SK-N-DZ (cell line): ENCODE data around the gene ZBTB32.

Source experiments
- DNase-seq: peaks from one replicate; pipeline ENCODE4 v3.0.0-alpha.2; 2015; ENCODE audit warnings: low spot score

The ZBTB32 gene

DNA sequence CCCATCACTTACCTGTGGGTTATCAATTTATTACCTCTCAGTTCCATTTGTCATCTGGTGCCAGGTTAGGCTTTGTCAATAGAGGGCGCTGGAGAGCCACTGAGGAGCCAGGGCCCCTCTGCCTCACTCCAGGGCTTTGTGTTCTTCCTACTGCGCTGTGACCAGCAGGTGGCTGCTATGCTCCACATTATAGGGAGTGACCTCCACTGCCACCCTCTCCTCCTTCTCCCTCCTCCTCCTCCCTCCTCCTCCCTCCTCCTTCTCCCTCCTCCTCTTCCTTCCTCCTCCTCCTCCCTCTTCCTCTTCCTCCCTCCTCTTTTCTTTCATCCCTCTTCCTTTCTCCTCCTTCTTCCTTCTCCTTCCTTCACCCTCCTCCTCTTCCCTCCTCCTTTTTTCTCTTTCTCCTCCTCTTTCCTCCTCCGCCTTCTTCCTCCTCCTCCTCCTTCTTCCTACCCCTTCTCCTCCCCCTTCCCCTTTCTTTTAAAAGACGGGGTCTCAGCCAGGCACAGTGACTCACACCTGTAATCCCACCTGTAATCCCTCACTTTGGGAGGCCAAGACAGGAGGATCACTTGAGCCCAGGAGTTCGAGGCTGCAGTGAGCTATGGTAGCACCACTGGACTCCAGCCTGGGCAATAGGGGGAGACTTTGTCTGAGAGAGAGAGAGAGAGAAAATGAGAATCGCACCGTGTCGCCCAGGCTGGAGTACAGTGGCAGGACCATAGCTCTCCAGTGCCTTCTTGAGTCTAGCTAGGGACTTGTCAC is 10.3 kb upstream of the ZBTB32 start:
- DNase-seq, result peak; percentile 85

DNA sequence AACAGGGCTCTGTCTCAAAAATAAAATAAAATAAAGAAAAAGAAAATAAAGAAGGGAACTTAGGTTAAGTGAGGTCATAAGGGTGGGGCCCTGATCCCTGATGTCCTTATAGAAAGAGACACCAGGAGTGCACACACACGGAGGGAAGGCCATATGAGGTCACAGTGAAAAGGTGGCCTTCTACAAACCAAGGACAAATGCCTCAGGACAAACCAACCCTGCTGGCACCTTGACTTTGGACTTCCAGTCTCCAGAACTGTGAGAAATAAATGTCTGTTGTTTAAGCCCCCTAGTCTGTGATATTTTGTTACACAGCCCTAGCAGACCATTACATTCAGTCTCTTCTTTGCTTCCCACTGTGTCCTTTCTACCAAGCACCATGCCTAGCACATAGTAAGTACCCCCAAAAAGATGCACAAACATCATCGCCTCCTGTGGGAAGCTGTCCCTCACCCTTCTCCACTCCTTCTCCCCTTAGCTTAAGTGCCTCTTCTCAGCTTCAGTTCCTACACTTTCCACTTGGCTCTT is 8.4 kb upstream of the ZBTB32 start:
- DNase-seq, result no peak

GRCh38 chr19:35696835-35697234 is 7.5 kb upstream of the ZBTB32 start:
- DNase-seq, result no peak

DNA sequence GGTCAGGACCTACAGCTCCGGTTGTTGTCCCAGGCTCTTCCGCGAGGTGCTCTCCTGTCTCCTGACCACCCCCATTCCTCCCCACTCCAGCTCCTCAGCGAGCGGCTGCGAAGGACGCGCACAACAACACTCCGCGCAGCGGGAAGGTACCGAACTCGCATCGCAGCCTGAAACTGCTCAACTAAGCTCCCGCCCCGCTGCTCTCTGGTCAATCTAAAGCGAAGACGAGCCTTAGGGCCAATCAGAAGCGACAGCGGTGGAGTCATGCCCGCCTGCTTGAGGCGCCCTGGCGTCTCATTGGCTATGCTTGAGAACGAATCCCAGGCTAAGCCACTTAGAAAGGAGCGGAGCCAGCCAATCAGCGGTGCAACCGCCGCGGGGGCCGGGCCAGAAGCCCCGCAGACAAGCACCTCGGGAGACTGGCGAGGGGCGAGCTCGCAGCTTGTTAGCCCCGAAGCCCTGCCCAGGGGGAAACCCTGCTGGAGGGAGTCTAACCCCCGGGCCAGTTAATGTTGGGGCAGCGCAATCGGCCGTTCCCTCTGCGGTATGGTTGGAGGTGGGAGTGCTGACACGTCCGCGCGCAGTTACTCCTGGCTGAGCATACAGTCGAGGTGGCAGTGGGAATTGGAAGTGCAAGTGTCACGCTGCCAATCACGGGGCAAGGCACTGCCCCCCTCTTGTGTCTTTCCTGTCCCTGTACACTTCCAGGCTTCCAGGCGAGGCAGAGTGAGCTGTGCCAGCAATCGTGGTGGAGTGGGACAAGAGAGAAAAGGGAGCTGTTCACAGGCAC is 1.9 kb upstream of the ZBTB32 start:
- DNase-seq, result peak; percentile 98

- no peak for DNase-seq
Measured at GRCh38 chr19:35703343-35703742, 1.0 kb upstream of the ZBTB32 start.

DNA sequence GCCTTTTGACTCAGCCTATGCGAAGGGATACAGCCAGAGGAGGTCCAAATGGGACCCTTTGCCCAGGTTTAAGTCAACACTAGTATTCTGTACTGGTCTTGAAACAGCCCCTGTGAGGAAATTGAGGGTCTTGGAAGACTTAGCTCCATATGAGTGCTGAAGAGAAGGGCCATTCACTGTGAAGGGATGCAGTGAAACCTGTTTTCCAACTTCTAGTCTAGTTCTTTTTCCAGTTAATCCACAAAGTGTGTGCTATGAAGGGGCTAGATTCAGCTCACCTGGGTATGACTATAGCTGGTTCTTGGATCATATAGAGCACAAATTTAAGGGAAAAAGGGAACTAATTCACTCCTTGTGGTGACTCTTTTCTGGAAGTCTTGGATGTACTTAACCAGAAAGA is 4.0 kb downstream of the ZBTB32 start:
- DNase-seq, result no peak

GRCh38 chr19:35710784-35711723 is 6.7 kb downstream of the ZBTB32 start:
- DNase-seq, result no peak

DNA sequence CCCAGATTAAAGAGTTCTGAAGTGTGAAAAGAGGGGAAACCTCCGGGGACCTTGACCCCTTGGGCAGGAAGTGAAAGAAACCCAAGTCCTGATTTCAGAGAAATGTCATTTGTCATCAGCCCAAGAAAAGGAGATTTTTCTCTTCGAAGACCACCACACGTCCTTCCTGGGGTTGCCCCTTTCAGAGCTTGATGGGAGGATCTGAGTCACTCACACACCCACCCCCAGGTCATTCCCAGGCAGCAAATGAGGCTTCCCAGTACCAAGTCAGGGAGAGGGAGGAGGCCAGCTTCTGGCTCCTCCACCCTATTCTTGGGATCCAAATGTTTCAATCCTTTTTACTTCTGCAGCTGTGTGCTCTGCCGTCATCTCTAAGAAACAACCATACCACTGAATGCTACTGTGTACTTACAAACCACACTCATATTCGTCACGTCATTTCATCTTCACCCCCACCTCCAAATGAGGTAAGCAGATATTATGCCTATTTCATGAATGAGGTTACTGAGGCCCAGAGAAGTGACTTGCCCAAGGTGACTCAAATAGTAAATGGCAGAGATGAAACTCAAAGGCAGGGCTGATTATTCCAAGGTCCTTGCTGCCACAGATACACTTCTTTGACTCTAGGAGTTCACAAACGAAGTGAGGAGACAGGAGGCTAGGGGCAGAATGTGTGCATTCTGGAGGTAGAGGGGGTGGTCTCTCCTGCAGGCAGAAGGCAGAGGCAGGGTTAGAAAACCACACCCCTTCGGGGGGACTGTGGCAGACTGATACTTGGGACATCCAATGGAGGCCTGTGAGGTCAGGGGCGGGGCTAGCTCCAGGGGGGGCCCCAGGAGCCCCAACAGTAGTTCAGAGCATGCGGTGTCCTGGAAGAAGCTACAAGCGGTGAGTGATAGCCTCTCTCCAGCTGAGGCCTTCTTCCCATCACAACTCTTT is 8.5 kb downstream of the ZBTB32 start:
- no peak for DNase-seq

DNA sequence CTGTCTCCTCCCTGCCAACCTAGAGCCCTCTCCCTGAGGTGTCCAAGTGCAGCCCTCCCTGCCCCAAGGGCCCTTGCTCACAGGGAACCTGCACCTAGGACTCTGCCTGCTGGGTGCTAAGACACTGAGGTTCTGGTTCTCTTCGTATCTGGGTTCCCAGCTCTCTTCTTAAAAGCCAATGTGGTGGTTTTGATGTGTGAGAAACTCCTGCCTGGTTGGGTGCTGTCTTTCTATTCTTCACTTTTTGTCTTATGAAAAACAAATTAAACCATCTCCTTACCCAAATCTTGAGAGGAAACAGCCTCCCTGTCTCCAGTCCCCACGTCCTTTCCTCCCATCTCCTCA is 9.1 kb downstream of the ZBTB32 start:
- no peak for DNase-seq

DNA sequence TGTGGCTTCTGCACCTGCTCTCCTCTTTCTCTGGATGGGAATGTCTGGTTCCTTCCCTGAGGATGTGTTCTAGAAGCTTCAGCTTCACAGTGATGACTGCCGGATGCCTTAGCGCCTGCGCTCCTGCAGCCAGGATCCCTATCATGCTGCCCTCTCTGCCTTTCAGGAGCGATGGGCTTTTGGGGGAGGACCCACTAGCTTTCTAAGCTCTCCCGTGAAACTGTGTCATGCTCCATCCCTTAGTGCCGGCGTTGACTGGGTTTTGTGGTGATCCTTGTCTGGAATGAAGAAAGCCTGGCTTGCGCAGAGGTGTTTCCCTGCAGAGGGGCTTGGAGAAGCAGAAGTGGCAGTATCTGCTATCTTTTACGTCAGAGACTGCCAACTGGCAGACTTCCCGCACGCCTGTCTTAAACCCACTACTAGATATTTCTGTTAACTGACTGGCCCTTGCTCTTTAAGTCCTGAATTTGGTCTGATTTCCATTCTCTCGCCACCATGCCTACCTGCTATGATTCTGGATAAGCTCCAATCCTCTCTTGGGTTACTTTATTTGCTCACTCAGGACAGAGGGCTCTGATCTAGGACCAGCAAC is 9.6 kb downstream of the ZBTB32 start:
- no peak for DNase-seq

GRCh38 chr19:35714601-35715354 is 10.4 kb downstream of the ZBTB32 start:
- no peak for DNase-seq

DNA sequence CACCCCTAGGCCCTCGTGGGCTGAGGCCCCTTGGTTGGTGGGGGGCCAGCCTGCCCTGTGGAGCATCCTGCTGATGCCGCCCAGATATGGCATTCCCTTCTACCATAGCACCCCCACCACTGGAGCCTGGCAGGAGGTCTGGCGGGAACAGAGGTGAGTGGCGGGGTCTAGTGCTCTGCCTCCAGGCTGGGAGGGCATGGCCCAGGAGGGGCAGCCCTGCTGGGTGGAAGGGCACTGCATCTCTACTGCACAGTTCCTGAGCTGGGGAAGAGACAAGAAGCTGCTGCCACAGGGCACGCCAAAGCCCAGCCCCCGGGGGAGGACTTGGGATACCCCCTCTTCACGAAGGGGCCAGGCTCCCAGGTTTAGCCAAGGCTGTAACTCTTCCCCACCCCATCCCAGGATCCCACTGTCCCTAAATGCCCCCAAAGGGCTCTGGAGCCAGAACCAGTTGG is 11.0 kb downstream of the ZBTB32 start:
- no peak for DNase-seq

- DNase-seq, result no peak
Measured at GRCh38 chr19:35715981-35716800, 11.8 kb downstream of the ZBTB32 start.

DNA sequence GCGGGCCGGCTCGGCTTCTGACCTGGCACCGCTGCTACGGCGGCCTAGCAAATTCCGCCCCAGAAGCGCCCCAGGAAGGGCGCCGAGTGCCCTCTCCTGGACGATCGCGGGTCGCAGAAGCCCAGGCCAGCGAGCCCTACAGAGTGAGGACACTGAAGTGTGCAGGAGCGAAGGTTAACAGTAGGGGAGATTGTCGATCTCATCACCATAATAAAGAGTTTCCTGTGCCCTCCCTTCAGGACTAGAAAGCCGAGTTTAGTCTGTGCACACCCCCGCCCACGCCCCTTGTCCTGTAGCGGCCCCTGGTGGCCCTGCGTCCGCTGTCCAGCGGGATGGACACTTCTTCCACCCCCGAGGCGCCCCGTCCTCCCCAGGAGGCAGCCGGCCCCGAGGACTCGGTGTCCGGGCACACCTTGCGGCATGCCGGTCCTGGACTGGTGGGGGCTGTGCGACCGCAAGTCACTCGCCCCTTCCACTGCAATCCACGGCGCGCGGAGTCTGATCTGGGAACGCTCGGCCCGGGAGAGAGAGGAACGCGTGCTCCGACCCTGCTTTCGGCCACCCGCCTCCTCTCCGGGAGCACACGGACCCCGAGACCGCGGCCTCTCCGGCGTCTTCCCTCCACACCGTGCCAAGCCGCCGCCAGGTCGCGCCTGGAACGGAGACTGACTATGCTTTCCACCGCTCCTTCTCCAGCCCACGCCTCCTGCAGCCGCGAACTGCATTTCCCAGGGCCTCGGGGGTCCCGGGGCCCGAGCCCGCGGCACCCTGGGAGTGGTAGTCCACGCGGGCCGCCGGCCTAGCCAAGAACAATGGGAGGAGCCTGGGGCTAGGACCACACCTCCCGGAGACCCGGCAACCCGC is 12.7 kb downstream of the ZBTB32 start:
- peak; percentile 94 for DNase-seq

GRCh38 chr19:35717665-35718344 is 13.4 kb downstream of the ZBTB32 start, which contains the start of gene KMT2B:
Gene KMT2B (plus strand): TSS chr19:35718003. CDS start chr19:35718019, 16 bp downstream.
- no peak for DNase-seq

DNA sequence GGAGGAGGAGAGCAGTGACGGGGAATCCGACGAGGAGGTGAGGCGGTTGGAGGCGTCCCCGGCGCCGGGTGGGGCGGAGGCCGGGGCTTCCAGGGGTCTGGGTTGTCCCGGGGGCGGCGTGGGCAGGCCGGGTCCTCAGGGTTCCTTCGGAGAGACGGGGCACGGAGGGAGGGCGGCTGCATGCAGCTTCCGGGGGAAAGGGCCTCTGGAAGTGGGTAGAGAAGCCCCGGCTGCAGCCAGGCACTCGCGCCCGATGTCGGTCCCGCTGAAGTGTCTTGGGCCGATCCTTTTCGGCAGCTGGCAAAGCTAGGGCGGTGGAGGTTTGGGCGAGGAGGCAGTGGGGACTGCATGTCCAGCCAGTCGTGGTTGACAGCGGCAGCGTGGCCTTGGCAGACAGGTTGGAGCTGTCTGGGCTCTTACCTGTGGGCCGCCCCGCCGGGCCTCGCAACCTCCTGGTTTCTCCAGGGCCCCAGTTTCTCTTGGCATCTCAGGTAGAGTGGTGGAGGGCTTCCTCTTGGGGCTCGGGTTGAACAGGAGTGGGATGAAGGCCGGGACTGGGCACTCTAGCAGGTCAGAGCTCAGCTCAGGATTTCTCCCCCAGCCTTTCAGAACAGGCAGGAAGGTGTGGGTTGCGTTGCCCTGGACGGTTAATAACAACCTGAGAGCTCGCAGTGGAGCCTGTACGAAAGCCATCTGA is 14.1 kb downstream of the ZBTB32 start:
- no peak for DNase-seq
